K562 (cell line): Measurements from ENCODE around the gene LAMA5. TPM values are rescaled to one million over a fixed set of nuclear protein-coding genes. Genes with fewer than 3 reads are reported as not detected.

Experiments
- ATAC-seq: fragments of 200-7000 bp; cut with Tn5 transposase; 3 replicates; pipeline ENCODE4 v1.9.1; 2020; ENCODE audit warnings: moderate library complexity
- BruUV-seq: library from RNA; stranded (reverse); fragments of 400-500 nt; replicated peaks from 2 replicates; lab custom pipeline; 2021; lab: Mats Ljungman, UMichigan
- CTCF ChIA-PET: fragments of 300-600 bp; formaldehyde crosslinking; extraction: SDS; loops from one replicate; lab custom pipeline; 2021; ENCODE audit warnings: low intra/inter-chr PET ratio; lab: Yijun Ruan, JAX
- POLR2A ChIA-PET: fragments of 300-600, 350-650 bp; sonication (Branson Sonifier 250); formaldehyde crosslinking; extraction: SDS; loops from one replicate; lab custom pipeline; 2021; ENCODE audit warnings: antibody characterized with exemption, inconsistent platforms; lab: Yijun Ruan, JAX
- DNase-seq, 4 experiments: peaks; one replicate each; pipeline versions ENCODE4 v3.0.0 to v3.0.0-alpha.2; 2011 to 2018; ENCODE audit warnings: low spot score in 3 of 4, mixed read lengths in 3 of 4; ENCODE audit errors: extremely low read depth in 1 of 4
- FAIRE-seq: peaks from 2 replicates; lab custom pipeline; 2011; peaks lifted over from hg19 to GRCh38; lab: Jason Lieb, UNC
- H2AFZ ChIP-seq: 2 replicates; pipeline ENCODE4 v1.6.0; 2011; ENCODE audit warnings: low read depth, low read length, control low read depth, inconsistent platforms
- H3K27ac ChIP-seq: fragments of 200-600 bp; 3 replicates; pipeline ENCODE4 v1.8.0; 2011; ENCODE audit warnings: low read depth, mild to moderate bottlenecking, control low read depth, inconsistent platforms, low read length, moderate library complexity, mixed read lengths; ENCODE audit errors: extremely low read depth
- H3K27me3 ChIP-seq, 2 experiments: fragments of 300-600 bp in 1 of 2; 2 replicates in 1 of 2; 3 replicates in 1 of 2; pipeline versions ENCODE4 v1.6.0 to v1.8.0; 2011; ENCODE audit warnings: inconsistent platforms in 2 of 2, low read length in 2 of 2, mild to moderate bottlenecking in 1 of 2, mixed read lengths in 1 of 2, moderate library complexity in 1 of 2; ENCODE audit not compliant: control insufficient read depth in 2 of 2, insufficient read depth in 2 of 2
- H3K36me3 ChIP-seq: fragments of 300-600 bp; 3 replicates; pipeline ENCODE4 v1.8.0; 2011; ENCODE audit warnings: mild to moderate bottlenecking, low read length, inconsistent platforms; ENCODE audit not compliant: control insufficient read depth, insufficient read depth
- H3K4me1 ChIP-seq, 2 experiments: fragments of 200-600 bp in 1 of 2; replicated peaks in 1 of 2; 2 replicates in 1 of 2; 3 replicates in 1 of 2; pipeline versions ENCODE4 v1.5.1 to v1.8.0; 2011; ENCODE audit warnings: inconsistent platforms in 2 of 2, low read length in 2 of 2, mild to moderate bottlenecking in 1 of 2, mixed read lengths in 1 of 2, moderate library complexity in 1 of 2; ENCODE audit not compliant: control insufficient read depth in 2 of 2, insufficient read depth in 2 of 2
- H3K4me2 ChIP-seq: 2 replicates; pipeline ENCODE4 v1.6.1; 2011; ENCODE audit warnings: low read length, control low read depth, inconsistent platforms, mixed read lengths; ENCODE audit not compliant: insufficient read depth
- H3K4me3 ChIP-seq: fragments of 200-600 bp; sonication (generic), shearing (Covaris generic); 2 replicates; pipeline ENCODE4 v1.5.1; 2016; ENCODE audit warnings: control low read depth, inconsistent platforms
- H3K79me2 ChIP-seq: fragments of 200-600 bp; 3 replicates; pipeline ENCODE4 v1.8.0; 2011; ENCODE audit warnings: low read length, inconsistent platforms; ENCODE audit not compliant: control insufficient read depth, insufficient read depth
- H3K9ac ChIP-seq, 2 experiments: 2 replicates each; pipeline versions ENCODE4 v1.6.0 to v1.6.1; 2011; ENCODE audit warnings: low read depth in 2 of 2, low read length in 2 of 2, control low read depth in 1 of 2, inconsistent platforms in 1 of 2, mild to moderate bottlenecking in 1 of 2, mixed read lengths in 1 of 2; ENCODE audit not compliant: insufficient read depth in 1 of 2
- H3K9me1 ChIP-seq: one replicate; pipeline ENCODE4 v1.6.0; 2011; ENCODE audit warnings: inconsistent platforms, mild to moderate bottlenecking, low read length, moderate library complexity; ENCODE audit not compliant: control insufficient read depth, insufficient read depth
- H3K9me3 ChIP-seq: replicated peaks from 2 replicates; pipeline ENCODE4 v1.5.1; 2011; ENCODE audit warnings: low read depth, low read length, inconsistent platforms; ENCODE audit not compliant: control insufficient read depth, insufficient read depth
- H4K20me1 ChIP-seq: replicated peaks from 2 replicates; pipeline ENCODE4 v1.6.1; 2011; ENCODE audit warnings: low read length, inconsistent platforms, mixed read lengths; ENCODE audit not compliant: control insufficient read depth, insufficient read depth
- C11orf30 ChIP-seq: fragments of 450-650 bp; IDR thresholded peaks from 2 replicates; pipeline ENCODE4 v1.6.1; 2016; ENCODE audit warnings: low read depth, mild to moderate bottlenecking
- FOXK2 ChIP-seq, 2 experiments: fragments of 450-650 bp; IDR thresholded peaks in 1 of 2; conservative IDR thresholded peaks in 1 of 2; 2 replicates each; pipeline ENCODE4 v1.6.1; 2016; ENCODE audit warnings: low read depth in 2 of 2, mild to moderate bottlenecking in 1 of 2
- MCM7 ChIP-seq, 2 experiments: fragments of 450-650 bp; IDR thresholded peaks; 2 replicates each; pipeline ENCODE4 v1.6.1; 2016 to 2018
- MLLT1 ChIP-seq, 2 experiments: fragments of 450-650 bp; IDR thresholded peaks; 2 replicates each; pipeline ENCODE4 v1.6.1; 2016
- MTA3 ChIP-seq: fragments of 450-650 bp; formaldehyde crosslinking; IDR thresholded peaks from 2 replicates; pipeline ENCODE4 v1.6.1; 2017; ENCODE audit warnings: mild to moderate bottlenecking, borderline replicate concordance
- RB1 ChIP-seq: fragments of 450-650 bp; IDR thresholded peaks from 2 replicates; pipeline ENCODE4 v1.6.1; 2017; ENCODE audit warnings: low read depth, mild to moderate bottlenecking
- SNIP1 ChIP-seq: fragments of 450-650 bp; IDR thresholded peaks from 2 replicates; pipeline ENCODE4 v1.7.1; 2017; ENCODE audit warnings: low read depth, mild to moderate bottlenecking
- SREBF2 ChIP-seq: sonication (generic); formaldehyde crosslinking; IDR thresholded peaks from 2 replicates; pipeline ENCODE4 v1.4.0; 2020; ENCODE audit warnings: mild to moderate bottlenecking, missing genetic modification reagents
- U2AF1 ChIP-seq: fragments of 200-400 bp; formaldehyde crosslinking; optimal IDR thresholded peaks from 2 replicates; pipeline ENCODE3; 2017; ENCODE audit warnings: mild to moderate bottlenecking, low read depth, low read length, moderate library complexity
- ZBTB33 ChIP-seq: sonication (generic); formaldehyde crosslinking; IDR thresholded peaks from 2 replicates; pipeline ENCODE4 v1.8.1; 2023; ENCODE audit warnings: mild to moderate bottlenecking, missing genetic modification reagents
- ZFP1 ChIP-seq: fragments of 450-650 bp; formaldehyde crosslinking; IDR thresholded peaks from 2 replicates; pipeline ENCODE4 v1.4.0; 2020; ENCODE audit warnings: mild to moderate bottlenecking, mixed read lengths
- ZHX1 ChIP-seq: fragments of 150-350 bp; conservative IDR thresholded peaks from 2 replicates; pipeline ENCODE4 v1.6.1; 2014; ENCODE audit warnings: low read length
- ZNF699 ChIP-seq: fragments of 250-450 bp; sonication (Bioruptor Pico); IDR thresholded peaks from 2 replicates; pipeline ENCODE4 v1.8.0; 2021; ENCODE audit warnings: mild to moderate bottlenecking, moderate library complexity; ENCODE audit not compliant: insufficient replicate concordance
- WGBS: fragments of 100-300 bp; shearing (Covaris generic); methylation state at CpG from one replicate; pipeline ENCODE4 v1.1.6; 2016; ENCODE audit warnings: low coverage, mixed read lengths; ENCODE audit not compliant: insufficient coverage; ENCODE audit errors: missing lambda C conversion rate; 5-methylcytosine and 5-hydroxymethylcytosine counted together
- in situ Hi-C: fragments of 300-500 bp; cut with MboI; formaldehyde crosslinking; loops from 4 replicates; pipeline ENCODE4 v1.15.0; 2018; ENCODE audit warnings: inconsistent platforms, mixed read lengths
- intact Hi-C: fragments of 100-400 bp; cut with micrococcal nuclease; formaldehyde crosslinking; loops from 2 replicates; pipeline ENCODE4 v1.14.2; 2022
- polyA plus RNA-seq, 8 experiments: library from polyadenylated mRNA; depleted of rRNA in 4 of 8; stranded (reverse) in 5 of 8; unstranded in 3 of 8; fragments of >200 nt; fragmentation: Nextera tagmentation in 2 of 8; fragmentation: Illumina TruSeq in 1 of 8; extraction: Ambion mirVana in 2 of 8; extraction: Trizol in 1 of 8; gene quantifications; 2 replicates each; pipeline versions ENCODE4 v1.2.1 to v1.2.3, GENCODE V29; 2011 to 2014; ENCODE audit warnings: inconsistent platforms in 1 of 8, missing spikeins in 1 of 8
- total RNA-seq, 7 experiments: library from RNA; depleted of rRNA in 6 of 7; stranded (reverse); fragments of >200 nt in 6 of 7; fragmentation: Illumina TruSeq in 2 of 7; extraction: Trizol in 2 of 7; gene quantifications; 2 replicates each; pipeline versions ENCODE4 v1.2.1 to v1.2.3, GENCODE V29; 2011 to 2021; ENCODE audit warnings: low replicate concordance in 1 of 7
- TF ChIP-seq, protein P1 (sequence below): IDR thresholded peaks from 2 replicates; pipeline ENCODE4 v1.6.1; 2011; ENCODE audit not compliant: insufficient read length; ENCODE audit errors: extremely low read depth

Gene LAMA5
- total and polyA plus RNA-seq, 9 of the 15 experiments (the other 6 are each of a cell fraction or from before 2014, with no cell fraction given) = 0.31 to 101 (median 7.8) TPM

GRCh38 chr20:62409931-62410745 lies 43.0 kb upstream of the LAMA5 start:
- DNase-seq = peak; percentile 68 to 73 (median 72)
- H3K9me3 ChIP-seq = no peaks in the 10 kb centered on the region
- H4K20me1 ChIP-seq = 0 out of 2 replicates have a peak, but pooled peaks cover 8% of the 10 kb centered on the region
- BruUV-seq = no TSS peak
- H3K79me2 ChIP-seq = peaks cover 14% of the 10 kb centered on the region
- no peak overlapping the region for H3K27ac ChIP-seq
- peak; percentile 44 for ATAC-seq
- in situ Hi-C loops (loop anchor here (10.0 kb wide), 1 partner anchor 205 kb away; no protein-coding TSS in a partner anchor), intact Hi-C loops (loop anchor here (1.0 to 5.0 kb wide), 3 partner anchors 77 to 207 kb away; no protein-coding TSS in a partner anchor)
- H3K27me3 ChIP-seq = peaks cover 0 to 7% of the 10 kb centered on the region in 2 experiments; a peak in 3 of 5 replicates
- H3K4me3 ChIP-seq = no peak overlapping the region
- no peaks in the 10 kb centered on the region for H3K36me3 ChIP-seq
- peaks cover 4% of the 10 kb centered on the region for H3K9me1 ChIP-seq
- ChIA-PET POLR2A (interaction anchor here (0.6 to 2.0 kb wide), 5 partner anchors 10 to 971 kb away, joined by 3 to 4 read pairs (median 3); no protein-coding TSS in a partner anchor), CTCF (interaction anchor here (0.9 to 1.5 kb wide), 3 partner anchors 87 to 397 kb away, joined by 3 to 6 read pairs (median 5); no protein-coding TSS in a partner anchor)
- H2AFZ ChIP-seq = peak overlapping the region; percentile 60
- peak overlapping the region; percentile 56 for H3K4me2 ChIP-seq
- 3% methylated on average over 28 of the region's 30 CpGs for WGBS
- peaks cover 17 to 92% of the 10 kb centered on the region in 2 experiments for H3K4me1 ChIP-seq
- peak; percentile 86 for FAIRE-seq
- H3K9ac ChIP-seq = peak overlapping the region in 1 of 2 experiments; percentile 85; a peak in 2 of 4 replicates
- TF ChIP-seq RB1 = peak; percentile 55; the same call in 1 of the 2 replicates
- no peak for TF ChIP-seq FOXK2 (conservative IDR thresholded peaks at IDR 0.05 in 1 of 2, IDR thresholded peaks at IDR 0.05 in 1 of 2; ENCODE audit: low read depth in 2 of 2)
- no peak for TF ChIP-seq MLLT1 (IDR thresholded peaks at IDR 0.05)
- TF ChIP-seq SREBF2 (CRISPR knock-in tag) = no peak
- no peak for TF ChIP-seq SNIP1
- no peak for TF ChIP-seq C11orf30
- no peak for TF ChIP-seq U2AF1
- TF ChIP-seq, protein P1, sequence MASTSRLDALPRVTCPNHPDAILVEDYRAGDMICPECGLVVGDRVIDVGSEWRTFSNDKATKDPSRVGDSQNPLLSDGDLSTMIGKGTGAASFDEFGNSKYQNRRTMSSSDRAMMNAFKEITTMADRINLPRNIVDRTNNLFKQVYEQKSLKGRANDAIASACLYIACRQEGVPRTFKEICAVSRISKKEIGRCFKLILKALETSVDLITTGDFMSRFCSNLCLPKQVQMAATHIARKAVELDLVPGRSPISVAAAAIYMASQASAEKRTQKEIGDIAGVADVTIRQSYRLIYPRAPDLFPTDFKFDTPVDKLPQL = no peak
- no peak for TF ChIP-seq ZHX1
- TF ChIP-seq MCM7 (IDR thresholded peaks at IDR 0.05) = no peak
- TF ChIP-seq ZNF699 = no peak
- TF ChIP-seq ZFP1 (CRISPR knock-in tag) = no peak
- TF ChIP-seq MTA3 = peak; percentile 42; the same call in 1 of the 2 replicates
- no peak for TF ChIP-seq ZBTB33 (CRISPR knock-in tag)
